NCI-H1105 treated with DMSO at 0.1 percent for 48 hours (cell line): Measurements from ENCODE around the gene AHNAK.
"Not testable (repeated sequence)": the region's sequence is repeated elsewhere in the genome, so short reads cannot be mapped to it uniquely, and the experiment has no call there.

ENCODE experiments used
- DNase-seq: peaks from one replicate; lab custom pipeline; 2025; lab: John Stamatoyannopoulos, UW

The AHNAK gene

GRCh38 chr11:62516736-62517371 lies 29.8 kb downstream of the AHNAK start:
- DNase-seq: no peak

- DNase-seq: no peak
Observed at GRCh38 chr11:62514151-62514550, 32.5 kb downstream of the AHNAK start.

DNA sequence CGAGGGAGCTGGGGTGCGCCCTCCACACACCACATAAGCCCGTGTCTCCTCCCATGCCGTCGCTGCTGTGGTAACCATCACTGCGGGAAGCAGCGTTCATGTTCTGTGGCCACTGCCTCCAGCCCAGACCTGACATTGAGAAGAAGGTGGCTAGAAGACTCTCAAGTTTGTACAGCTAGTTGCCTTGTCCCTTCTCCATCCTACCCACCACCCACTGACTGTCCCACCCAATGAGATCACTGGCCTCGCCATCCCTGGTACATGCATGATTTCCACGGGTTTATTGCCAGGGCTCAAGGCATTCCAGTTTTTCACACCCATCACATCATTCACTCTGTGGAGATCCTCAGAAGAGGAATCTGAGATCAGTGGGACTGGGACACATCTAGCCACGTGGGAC lies 33.0 kb downstream of the AHNAK start:
- DNase-seq: no peak

DNA sequence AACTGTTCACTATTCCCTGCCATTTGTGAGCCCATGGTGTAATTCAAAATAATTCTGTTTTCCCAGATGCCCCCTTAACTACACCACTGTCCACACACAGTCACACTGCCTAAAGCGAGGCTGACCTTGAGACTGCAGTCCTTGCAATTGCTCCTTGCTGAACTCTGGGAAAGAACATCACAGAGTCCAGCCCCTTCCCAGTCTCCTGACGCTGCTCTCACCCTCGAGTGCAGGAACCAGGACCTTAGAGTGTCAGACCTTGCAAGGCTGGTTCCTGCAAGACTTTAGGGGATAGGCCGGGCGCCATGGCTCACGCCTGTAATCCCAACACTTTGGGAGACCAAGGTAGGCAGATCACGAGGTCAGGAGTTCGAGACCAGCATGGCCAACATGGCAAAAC lies 33.6 kb downstream of the AHNAK start:
- DNase-seq: no peak

DNA sequence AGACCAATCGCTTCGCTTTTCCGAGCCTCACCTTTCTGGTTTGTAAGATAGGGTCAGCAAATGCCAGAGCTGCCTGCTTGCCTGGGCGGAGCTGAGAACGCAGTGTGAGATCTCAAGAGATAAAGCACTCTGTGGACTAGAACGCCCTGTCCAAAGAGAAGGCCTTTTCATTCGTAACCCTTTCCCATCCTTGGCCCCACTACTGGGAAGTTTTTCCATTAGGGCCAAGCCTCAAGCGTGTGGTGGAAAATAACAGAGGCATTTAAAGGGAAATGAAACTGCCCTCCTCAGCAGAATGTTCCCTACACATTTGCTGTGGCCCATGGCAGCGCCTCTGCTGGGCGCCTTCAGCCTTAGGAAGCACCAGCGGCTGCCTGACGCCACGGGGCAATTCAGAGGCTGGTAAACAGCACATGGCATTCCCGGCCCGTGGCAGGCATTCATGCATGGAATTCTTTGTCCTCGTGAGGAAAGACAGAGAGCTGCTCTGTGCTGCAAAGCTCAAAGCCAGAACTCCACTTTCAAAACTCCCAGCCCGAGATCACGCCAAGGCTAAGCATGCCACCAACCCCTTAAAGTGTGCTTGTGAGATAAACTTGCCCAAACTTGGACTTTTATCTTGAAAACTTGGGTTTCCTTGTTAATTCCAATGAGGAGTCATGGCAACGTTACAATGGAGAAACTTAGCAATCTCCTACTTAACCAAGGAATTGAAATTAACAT lies 38.1 kb downstream of the AHNAK start:
- DNase-seq: peak; percentile 10

GRCh38 chr11:62507125-62507422 lies 39.5 kb downstream of the AHNAK start:
- no peak for DNase-seq

- DNase-seq: no peak
Observed at GRCh38 chr11:62506413-62507124, 40.0 kb downstream of the AHNAK start.

- DNase-seq: no peak
Observed at GRCh38 chr11:62505440-62506091, 41.0 kb downstream of the AHNAK start.

- DNase-seq: no peak
Observed at GRCh38 chr11:62505059-62505439, 41.6 kb downstream of the AHNAK start.

DNA sequence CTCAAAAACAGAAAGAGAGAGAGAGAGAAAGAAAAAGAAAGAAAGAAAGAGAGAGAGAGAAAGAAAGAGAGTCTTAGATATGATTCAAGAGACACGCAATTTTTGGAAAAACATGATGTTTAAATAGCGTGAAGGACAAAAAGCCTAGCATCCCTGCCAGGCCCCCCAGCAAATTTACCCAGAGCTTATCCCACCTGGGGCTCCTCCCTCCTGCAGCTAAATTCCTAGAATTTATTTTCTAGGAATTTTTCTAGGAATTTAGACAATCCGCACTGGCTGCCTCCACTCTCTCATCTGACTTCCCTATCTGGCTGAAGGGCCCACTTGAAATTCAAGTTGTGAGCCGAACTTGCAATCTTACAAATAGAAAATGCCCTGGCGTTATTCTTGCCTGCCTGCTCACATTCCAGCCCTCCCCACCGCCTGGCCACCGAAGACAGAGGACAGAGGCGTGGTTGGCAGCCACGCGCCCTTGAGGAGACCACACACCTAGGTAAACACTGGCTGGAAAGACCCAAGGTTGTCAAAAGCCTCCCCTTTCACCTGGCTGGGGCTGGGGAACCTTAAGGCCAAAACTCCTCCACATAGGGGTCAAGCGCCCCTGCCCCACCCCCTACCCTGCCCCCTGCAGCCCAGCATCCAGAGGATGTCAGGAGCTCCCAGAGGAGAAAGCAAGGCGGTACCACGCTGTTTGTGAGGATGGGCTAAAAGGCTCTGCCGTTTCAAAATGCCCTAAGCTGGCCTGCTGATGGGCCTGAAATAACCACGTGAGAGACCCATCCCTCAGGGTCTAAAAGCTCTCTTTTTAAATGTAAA lies 42.2 kb downstream of the AHNAK start:
- DNase-seq: no peak

DNA sequence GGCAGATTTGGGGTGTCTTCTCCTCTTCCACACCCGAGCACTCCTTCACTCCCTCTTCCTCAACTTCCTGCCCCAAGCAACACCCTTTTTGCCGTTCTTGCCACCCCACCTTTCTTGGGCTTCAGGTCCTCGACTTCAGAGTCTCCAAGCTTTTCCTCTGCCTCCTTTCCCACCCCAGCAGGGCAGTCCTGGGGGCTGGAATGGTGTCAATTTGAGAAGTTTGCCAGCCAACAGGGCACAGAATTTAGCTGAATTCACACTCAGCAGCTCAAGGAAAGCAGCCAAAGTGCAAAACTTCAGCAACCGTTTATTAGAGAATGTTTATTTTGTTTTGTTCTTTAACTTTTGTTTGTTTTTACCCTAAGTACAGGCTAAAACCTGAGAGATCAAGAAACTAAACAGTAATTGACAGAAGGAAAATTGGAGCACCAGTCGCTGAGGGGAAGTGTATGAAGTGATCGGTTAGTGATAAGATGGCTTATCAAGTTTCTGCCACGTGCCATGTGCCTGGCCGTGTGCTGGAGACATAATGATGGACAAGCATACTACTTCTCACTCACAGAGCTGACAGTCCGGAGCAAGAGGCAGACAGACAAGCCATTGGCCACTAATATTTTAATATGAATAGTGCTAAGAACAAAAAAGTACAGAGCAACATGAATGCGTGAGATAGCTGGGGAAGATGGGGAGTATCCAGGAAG lies 44.4 kb downstream of the AHNAK start:
- no peak for DNase-seq

DNA sequence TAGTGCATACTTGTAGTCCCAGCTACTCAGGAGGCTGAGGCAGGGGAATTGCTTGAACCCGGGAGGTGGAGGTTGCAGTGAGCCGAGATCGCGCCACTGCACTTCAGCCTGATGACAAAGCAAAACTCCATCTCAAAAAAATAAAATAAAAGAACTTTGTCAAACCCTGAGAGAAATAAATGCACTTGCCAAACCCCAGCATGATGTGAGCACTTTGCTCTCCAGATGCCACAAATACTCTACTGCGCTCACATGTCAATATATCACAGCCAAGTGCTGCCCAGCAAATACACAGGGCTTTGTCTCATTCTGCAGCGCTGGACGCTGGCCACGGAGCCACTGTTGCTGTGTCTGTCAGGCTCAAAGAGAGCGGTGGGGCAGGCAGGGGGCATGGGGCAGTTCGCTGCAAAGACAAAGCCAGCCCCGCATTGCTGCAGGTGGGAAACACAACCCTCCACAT lies 45.1 kb downstream of the AHNAK start:
- no peak for DNase-seq

- DNase-seq: no peak
Observed at GRCh38 chr11:62500650-62501030, 46.0 kb downstream of the AHNAK start.

DNA sequence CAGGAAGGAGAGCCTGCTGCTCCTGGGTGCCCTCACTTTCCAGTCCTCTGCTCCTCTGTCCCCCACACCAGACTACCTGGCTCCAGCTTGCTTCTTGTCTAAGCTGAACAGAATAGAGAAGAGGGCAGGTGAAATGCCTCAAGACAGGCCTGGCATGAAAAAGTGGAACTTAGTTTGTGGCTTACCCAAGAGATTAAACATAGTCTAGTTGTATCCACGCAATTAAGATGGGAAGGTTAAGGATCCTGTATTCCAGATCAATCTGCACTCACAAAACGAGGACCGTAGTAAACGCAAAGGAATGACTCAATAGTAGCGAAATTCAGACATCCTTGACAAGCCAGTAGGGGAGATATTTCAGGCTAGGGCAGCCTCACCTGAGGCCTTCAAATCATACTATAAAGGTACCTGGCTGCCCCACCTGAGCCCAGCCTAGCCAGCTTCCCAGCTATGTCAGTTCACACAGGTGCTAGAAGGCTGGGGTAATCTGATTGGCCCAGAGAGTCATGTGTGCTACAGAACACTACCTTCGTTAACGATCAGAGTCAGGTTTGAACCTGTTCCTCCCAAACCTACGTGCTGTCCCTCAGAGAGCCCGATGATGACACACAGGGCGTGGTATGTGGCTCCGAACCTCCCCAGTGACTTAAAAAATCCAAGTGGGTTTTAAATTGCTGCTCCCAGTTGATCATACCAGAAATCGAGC lies 46.5 kb downstream of the AHNAK start:
- DNase-seq: peak; percentile 24

- not testable (repeated sequence) for DNase-seq
Observed at GRCh38 chr11:62499311-62499943, 47.2 kb downstream of the AHNAK start.

DNA sequence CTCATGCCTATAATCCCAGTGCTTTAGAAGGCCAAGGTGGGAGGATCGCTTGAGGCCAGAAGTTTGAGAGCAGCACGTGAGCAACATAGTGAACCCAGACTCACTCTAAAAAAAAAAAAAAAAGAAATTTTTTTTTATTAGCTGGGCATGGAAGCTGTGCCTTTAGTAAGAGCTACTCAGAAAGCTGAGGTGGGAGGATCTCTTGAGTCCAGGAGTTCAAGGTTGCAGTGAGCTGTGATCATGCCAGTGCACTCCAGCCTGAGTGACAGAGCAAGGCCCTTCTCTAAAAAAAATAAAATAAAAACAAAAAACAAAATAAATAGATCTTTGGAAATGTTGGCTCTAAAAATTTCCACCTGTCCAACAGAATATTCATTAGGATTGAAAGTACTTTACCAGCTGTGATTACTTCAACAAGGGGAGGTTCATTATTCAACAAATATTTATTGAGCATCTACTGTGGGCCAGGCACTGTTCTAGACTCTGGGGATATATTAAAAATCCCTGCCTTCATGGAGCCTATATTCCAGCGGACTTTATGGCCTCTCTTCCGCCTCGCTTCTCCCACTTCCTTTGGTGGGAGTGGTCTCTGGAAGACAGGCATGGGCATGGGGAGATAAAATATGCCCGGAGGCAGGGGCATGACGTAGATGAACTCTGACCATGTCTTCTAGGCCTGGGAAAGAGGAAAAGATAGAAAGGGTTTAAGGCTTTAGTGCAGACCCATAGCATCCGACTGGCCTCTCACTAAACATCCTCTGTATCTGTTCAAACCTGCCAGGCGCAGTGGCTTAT lies 47.9 kb downstream of the AHNAK start:
- no peak for DNase-seq

GRCh38 chr11:62498031-62498430 lies 48.6 kb downstream of the AHNAK start:
- DNase-seq: no peak

DNA sequence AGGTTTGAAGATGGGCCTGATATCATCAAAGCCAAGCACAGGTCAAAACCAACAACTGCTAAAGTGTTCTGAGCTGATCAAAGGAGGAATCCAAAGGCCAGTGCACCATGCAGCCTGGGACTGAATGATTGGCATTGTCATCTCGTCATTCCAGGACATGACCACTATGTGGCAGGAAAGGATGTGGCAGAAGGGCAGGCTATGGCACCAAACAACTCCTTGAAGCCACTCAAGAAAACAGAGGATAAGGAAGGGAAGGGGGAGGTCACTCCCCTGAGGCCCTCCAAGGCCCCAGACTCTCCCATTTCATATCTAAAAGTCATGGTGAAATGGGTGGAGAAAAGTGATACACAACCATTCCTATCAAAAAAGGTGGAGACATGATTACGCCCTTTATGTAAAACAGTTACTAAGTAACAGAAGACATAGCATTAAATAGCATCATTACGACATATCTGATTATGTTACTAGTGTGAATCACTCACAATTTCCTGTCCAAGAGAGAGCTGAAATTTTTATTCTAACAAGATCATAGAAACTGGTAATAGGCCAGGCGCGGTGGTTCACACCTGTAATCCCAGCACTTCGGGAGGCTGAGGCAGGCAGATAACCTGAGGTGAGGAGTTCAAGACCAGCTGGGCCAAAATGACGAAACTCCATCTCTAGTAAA lies 49.3 kb downstream of the AHNAK start:
- peak; percentile 32 for DNase-seq

GRCh38 chr11:62496676-62497075 lies 49.9 kb downstream of the AHNAK start:
- no peak for DNase-seq
